Nephron progenitor cell (in vitro differentiated cells): ENCODE results near the gene S100P.

Experiments
- DNase-seq: peaks from one replicate; pipeline ENCODE4 v3.0.0; 2021
- H3K27ac Mint-ChIP-seq: 2 replicates; pipeline ENCODE4 v1.8.0; 2021; ENCODE audit warnings: mild to moderate bottlenecking, moderate library complexity, mixed read lengths
- H3K27me3 Mint-ChIP-seq: 2 replicates; pipeline ENCODE4 v1.8.0; 2021; ENCODE audit warnings: mild to moderate bottlenecking, low read depth, mixed read lengths; ENCODE audit not compliant: poor library complexity
- H3K36me3 Mint-ChIP-seq: 2 replicates; pipeline ENCODE4 v1.8.0; 2021; ENCODE audit warnings: low read depth, mixed read lengths
- H3K4me1 Mint-ChIP-seq: 2 replicates; pipeline ENCODE4 v1.8.0; 2021; ENCODE audit warnings: mixed read lengths
- H3K4me3 Mint-ChIP-seq: 2 replicates; pipeline ENCODE4 v1.8.0; 2021; ENCODE audit warnings: mild to moderate bottlenecking, moderate library complexity, mixed read lengths
- H3K9me3 Mint-ChIP-seq: 2 replicates; pipeline ENCODE4 v1.8.0; 2021; ENCODE audit warnings: mild to moderate bottlenecking, moderate library complexity, mixed read lengths
- CTCF ChIP-seq: fragments of 200-600 bp; sonication (generic); IDR thresholded peaks from 2 replicates; pipeline ENCODE4 v1.5.0; 2021; ENCODE audit warnings: antibody characterized with exemption

The S100P gene

GRCh38 chr4:6716018-6716911 is 22.6 kb downstream of the S100P start, which contains the start of gene BLOC1S4:
Gene BLOC1S4, plus strand, starts transcription at chr4:6716174. Its CDS starts 36 bp downstream, at chr4:6716210.
- peak; percentile 86 for DNase-seq
- Mint-ChIP-seq H3K9me3 (peaks cover 33% of the 10 kb centered on the region), H3K27me3 (peaks cover 38% of the 10 kb centered on the region), H3K4me1 (peaks cover 32% of the 10 kb centered on the region), H3K27ac (peak within 1 kb of the TSS; percentile 77), H3K36me3 (peaks cover 6% of the 10 kb centered on the region), H3K4me3 (peak within 1 kb of the TSS; percentile 86)
- TF ChIP-seq CTCF: no peak

- H3K9me3 Mint-ChIP-seq: peaks cover 24% of the 10 kb centered on the region
- no peak overlapping the region for H3K27ac Mint-ChIP-seq
- H3K36me3 Mint-ChIP-seq: peaks cover 6% of the 10 kb centered on the region
- peaks cover 32% of the 10 kb centered on the region for H3K4me1 Mint-ChIP-seq
- no peak for TF ChIP-seq CTCF
- no peak for DNase-seq
- H3K4me3 Mint-ChIP-seq: peak overlapping the region; percentile 86
- H3K27me3 Mint-ChIP-seq: peaks cover 30% of the 10 kb centered on the region
Measured at GRCh38 chr4:6716958-6717655, 23.4 kb downstream of the S100P start.

- Mint-ChIP-seq H3K9me3 (peaks cover 13% of the 10 kb centered on the region), H3K4me1 (peaks cover 32% of the 10 kb centered on the region), H3K27me3 (peaks cover 16% of the 10 kb centered on the region), H3K4me3 (peak overlapping the region; percentile 61), H3K36me3 (peaks cover 6% of the 10 kb centered on the region), H3K27ac (no peak overlapping the region)
- no peak for TF ChIP-seq CTCF
- no peak for DNase-seq
Measured at GRCh38 chr4:6718932-6719610, 25.4 kb downstream of the S100P start.

GRCh38 chr4:6719611-6720179 is 26.0 kb downstream of the S100P start:
- no peak for TF ChIP-seq CTCF
- H3K9me3 Mint-ChIP-seq: peaks cover 8% of the 10 kb centered on the region
- peaks cover 6% of the 10 kb centered on the region for H3K36me3 Mint-ChIP-seq
- no peak overlapping the region for H3K4me3 Mint-ChIP-seq
- no peak for DNase-seq
- H3K4me1 Mint-ChIP-seq: peaks cover 36% of the 10 kb centered on the region
- H3K27me3 Mint-ChIP-seq: peaks cover 11% of the 10 kb centered on the region
- no peak overlapping the region for H3K27ac Mint-ChIP-seq

- H3K36me3 Mint-ChIP-seq: peaks cover 6% of the 10 kb centered on the region
- H3K9me3 Mint-ChIP-seq: peaks cover 7% of the 10 kb centered on the region
- peak; percentile 97 for TF ChIP-seq CTCF
- no peak overlapping the region for H3K27ac Mint-ChIP-seq
- H3K4me3 Mint-ChIP-seq: no peak overlapping the region
- peaks cover 38% of the 10 kb centered on the region for H3K4me1 Mint-ChIP-seq
- DNase-seq: peak; percentile 98
- peaks cover 6% of the 10 kb centered on the region for H3K27me3 Mint-ChIP-seq
Measured at GRCh38 chr4:6720202-6720699, 26.6 kb downstream of the S100P start.
